ENCODE results near the gene PTPRM.

The PTPRM gene

DNA sequence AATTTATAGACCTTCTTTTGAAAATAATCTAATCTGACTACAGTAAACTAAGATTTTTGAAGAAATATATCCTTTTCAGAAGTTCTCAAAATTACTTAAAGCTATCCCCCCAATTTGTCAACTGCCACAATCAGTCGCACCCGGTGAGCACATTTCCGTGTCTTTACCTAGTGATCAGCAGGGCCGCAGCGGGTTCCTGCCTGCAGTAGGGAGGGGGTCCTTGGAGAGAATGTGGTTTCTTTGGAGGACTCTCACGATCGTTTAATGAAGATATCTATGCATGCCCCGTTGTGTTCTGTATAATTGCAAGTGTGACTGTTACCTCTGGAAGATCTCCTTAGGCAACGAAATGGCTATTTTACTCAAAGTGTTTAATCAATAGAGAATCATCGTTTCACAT lies 790.2 kb downstream of the PTPRM start:
- no peak for DNase-seq (ENCODE audit: low spot score)
- CTCF ChIA-PET: no interaction called here
- TF ChIP-seq, protein P1, sequence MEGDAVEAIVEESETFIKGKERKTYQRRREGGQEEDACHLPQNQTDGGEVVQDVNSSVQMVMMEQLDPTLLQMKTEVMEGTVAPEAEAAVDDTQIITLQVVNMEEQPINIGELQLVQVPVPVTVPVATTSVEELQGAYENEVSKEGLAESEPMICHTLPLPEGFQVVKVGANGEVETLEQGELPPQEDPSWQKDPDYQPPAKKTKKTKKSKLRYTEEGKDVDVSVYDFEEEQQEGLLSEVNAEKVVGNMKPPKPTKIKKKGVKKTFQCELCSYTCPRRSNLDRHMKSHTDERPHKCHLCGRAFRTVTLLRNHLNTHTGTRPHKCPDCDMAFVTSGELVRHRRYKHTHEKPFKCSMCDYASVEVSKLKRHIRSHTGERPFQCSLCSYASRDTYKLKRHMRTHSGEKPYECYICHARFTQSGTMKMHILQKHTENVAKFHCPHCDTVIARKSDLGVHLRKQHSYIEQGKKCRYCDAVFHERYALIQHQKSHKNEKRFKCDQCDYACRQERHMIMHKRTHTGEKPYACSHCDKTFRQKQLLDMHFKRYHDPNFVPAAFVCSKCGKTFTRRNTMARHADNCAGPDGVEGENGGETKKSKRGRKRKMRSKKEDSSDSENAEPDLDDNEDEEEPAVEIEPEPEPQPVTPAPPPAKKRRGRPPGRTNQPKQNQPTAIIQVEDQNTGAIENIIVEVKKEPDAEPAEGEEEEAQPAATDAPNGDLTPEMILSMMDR (conservative IDR thresholded peaks at IDR 0.05; ENCODE audit: low read depth): no peak
- POLR2A ChIA-PET (ENCODE audit: low non-redundant PET): no interaction called here
- H3K27ac ChIP-seq: no peak overlapping the region

DNA sequence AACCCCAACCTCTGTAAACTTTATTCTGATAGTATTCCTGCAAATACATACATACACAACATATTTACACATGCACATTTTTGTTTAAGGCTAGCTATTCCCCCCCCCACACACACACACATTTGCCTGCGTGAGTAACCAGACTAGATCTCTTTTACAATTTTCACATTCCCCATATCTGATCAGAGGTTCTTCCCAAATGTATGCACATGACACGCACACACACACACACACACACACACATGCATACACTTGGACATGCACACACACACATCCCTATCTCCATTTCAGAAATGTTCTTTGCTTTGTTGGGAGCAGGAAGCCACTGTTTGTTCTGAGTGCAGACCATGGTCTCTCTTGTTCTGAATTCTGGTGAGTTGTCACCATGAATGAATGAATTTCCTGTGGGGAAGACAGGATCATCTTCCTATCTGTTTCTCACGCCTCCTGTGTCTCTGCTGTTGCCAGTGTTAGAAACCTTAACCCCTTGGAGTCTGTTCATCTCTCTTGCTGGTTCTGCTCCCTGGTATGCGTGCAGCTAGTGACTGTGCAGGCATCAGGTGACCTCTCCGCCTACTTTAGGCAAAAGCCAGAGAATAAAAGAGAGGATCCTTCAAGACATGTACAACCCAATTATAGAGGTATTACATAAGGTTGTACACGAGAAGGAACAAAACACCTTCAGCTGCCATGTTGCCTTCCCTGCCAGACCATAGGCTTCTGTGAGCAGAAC lies 791.1 kb downstream of the PTPRM start:
- ChIA-PET POLR2A (ENCODE audit: low non-redundant PET) (no interaction called here), CTCF (no interaction called here)
- TF ChIP-seq, protein P1 (conservative IDR thresholded peaks at IDR 0.05; ENCODE audit: low read depth): no peak
- DNase-seq (ENCODE audit: low spot score): no peak
- H3K27ac ChIP-seq: no peak overlapping the region

DNA sequence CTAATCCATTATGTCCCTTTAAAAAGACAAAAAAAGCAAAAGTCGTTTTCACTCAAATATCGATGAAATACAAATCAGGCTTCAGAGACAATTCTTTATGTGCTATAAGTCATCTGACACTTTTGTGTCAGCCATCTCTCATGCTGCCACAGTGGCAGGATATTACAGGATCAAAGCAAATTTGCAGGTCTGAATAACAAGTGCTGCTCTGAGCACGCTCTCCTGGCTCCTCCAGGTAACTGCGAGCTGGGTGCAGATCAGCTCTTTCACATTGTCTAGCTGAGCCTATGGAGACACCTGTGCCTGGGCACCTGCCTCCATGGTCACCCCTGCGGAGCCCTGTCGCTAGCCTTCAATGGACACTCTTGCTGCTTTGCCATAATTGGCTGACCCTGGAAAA lies 792.0 kb downstream of the PTPRM start:
- ChIA-PET CTCF (interaction anchor here (0.5 kb wide), 1 partner anchor 1723 kb away, joined by 5 read pairs; no protein-coding TSS in a partner anchor), POLR2A (ENCODE audit: low non-redundant PET) (no interaction called here)
- DNase-seq (ENCODE audit: low spot score): no peak
- TF ChIP-seq, protein P1 (conservative IDR thresholded peaks at IDR 0.05; ENCODE audit: low read depth): no peak
- no peak overlapping the region for H3K27ac ChIP-seq

DNA sequence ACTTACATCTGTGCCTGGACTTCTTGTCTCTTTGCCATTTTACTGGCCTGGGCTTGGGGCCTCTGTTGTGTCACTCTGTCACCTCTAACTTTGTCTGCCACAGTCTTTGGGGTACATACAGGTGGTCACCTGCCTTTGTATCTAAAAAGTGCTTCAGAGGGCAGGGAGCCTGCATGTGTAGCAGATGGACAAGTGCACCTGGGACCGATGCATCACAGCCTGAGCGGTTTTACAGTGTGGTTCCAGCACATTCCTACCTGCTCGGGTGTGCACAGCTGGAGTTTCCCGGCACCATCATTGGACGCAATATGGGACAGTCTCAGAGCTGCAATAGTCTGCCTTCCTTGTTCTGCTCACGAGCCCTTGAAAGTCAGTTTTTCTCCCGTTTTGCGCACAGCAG lies 792.4 kb downstream of the PTPRM start:
- POLR2A ChIA-PET (ENCODE audit: low non-redundant PET): no interaction called here
- TF ChIP-seq, protein P1 (conservative IDR thresholded peaks at IDR 0.05; ENCODE audit: low read depth): no peak
- no peak overlapping the region for H3K27ac ChIP-seq
- no peak for DNase-seq (ENCODE audit: low spot score)
- CTCF ChIA-PET: no interaction called here

DNA sequence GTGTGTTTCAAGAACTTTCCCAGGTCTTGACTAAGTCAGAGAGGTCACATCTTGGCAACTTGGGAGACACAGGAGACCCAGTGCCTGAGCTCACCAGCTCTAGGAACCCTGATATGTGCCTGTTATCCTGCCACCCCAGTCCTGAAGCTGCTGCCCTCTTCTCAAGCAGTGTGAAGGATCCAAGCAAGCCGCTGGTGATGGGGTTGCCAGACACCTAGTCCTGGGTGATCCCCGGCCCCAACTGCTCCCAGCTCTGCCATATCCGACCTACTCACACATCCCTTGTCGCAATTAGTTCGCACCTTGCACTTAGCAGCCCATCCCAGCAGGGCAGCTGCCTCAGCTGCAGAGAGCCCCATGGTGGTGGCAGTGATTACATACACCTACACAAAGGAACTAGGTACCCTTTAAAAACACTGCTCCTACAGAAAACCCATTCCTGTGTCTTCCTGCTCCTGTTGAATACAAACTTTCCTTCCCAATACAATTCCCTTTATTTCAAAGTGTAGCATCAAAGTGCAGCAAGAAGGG lies 794.9 kb downstream of the PTPRM start:
- CTCF ChIA-PET: no interaction called here
- no peak for DNase-seq (ENCODE audit: low spot score)
- TF ChIP-seq, protein P1 (conservative IDR thresholded peaks at IDR 0.05; ENCODE audit: low read depth): no peak

DNA sequence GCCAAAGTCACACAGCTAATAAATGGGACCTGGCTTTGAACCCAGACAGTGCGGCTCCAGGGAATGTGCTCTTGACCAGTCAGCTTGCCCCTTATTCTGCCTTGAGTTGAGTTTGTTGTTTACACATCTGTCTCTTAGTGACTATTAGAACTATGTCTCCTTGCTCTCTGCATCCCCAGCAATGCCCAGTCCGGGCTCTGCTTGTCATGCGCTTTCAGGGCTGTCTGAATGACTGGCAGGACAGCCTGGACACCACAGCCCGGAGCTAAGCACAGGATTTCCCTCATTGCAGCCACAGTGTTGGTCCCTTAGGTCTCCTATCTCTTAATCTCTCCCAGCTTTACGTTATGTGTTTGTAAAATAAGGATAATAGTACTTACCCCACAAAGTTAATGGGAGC lies 795.7 kb downstream of the PTPRM start:
- no peak for DNase-seq (ENCODE audit: low spot score)
- H3K27ac ChIP-seq: no peak overlapping the region
- CTCF ChIA-PET: no interaction called here
- TF ChIP-seq, protein P1 (conservative IDR thresholded peaks at IDR 0.05; ENCODE audit: low read depth): no peak
- POLR2A ChIA-PET (ENCODE audit: low non-redundant PET): no interaction called here

More for the DNA sequence above, 794.9 kb downstream of the PTPRM start:
- POLR2A ChIA-PET (ENCODE audit: low non-redundant PET): no interaction called here
- H3K27ac ChIP-seq: no peak overlapping the region

Measured in RWPE1 (cell line).